ENCODE measurements around the gene NOTO. TPM values are rescaled to one million over a fixed set of nuclear protein-coding genes. Genes with fewer than 3 reads are reported as not detected.

Gene NOTO
- total and polyA plus RNA-seq, 2 experiments from 2014 or later, result not detected

DNA sequence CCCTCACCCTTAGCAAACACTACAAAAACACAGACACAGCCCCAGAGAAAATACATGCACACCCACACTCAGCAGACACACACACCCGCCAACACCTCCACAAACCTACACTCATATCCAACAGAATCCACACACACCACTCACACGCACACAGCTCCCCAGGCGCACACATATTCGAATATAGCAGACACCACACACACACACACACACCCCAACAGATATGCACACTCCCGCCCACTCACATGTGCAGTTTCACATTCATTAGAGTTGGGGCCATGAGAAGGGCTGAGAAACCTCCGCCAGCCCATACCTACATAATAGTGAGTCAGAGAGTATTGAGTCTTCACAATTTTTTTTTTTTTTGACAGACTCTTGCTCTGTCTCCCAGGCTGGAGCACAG, 29.4 kb upstream of the NOTO start:
- TF ChIP-seq, protein P1, sequence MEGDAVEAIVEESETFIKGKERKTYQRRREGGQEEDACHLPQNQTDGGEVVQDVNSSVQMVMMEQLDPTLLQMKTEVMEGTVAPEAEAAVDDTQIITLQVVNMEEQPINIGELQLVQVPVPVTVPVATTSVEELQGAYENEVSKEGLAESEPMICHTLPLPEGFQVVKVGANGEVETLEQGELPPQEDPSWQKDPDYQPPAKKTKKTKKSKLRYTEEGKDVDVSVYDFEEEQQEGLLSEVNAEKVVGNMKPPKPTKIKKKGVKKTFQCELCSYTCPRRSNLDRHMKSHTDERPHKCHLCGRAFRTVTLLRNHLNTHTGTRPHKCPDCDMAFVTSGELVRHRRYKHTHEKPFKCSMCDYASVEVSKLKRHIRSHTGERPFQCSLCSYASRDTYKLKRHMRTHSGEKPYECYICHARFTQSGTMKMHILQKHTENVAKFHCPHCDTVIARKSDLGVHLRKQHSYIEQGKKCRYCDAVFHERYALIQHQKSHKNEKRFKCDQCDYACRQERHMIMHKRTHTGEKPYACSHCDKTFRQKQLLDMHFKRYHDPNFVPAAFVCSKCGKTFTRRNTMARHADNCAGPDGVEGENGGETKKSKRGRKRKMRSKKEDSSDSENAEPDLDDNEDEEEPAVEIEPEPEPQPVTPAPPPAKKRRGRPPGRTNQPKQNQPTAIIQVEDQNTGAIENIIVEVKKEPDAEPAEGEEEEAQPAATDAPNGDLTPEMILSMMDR (IDR thresholded peaks at IDR 0.05; ENCODE audit: poor library complexity), result no peak
- TF ChIP-seq EZH2 (IDR thresholded peaks at IDR 0.05; ENCODE audit: borderline replicate concordance) (no peak), EZH2phosphoT487 (IDR thresholded peaks at IDR 0.05; ENCODE audit: low read depth, severe bottlenecking, unreplicated experiment) (no peak)
- Histone ChIP-seq H3K36me3 (replicated peaks; ENCODE audit: insufficient read depth, low read depth) (no peaks in the 10 kb centered on the region), H4K20me1 (ENCODE audit: insufficient read depth, poor library complexity, severe bottlenecking) (no peaks in the 10 kb centered on the region), H3K9me3 (ENCODE audit: low read depth) (no peaks in the 10 kb centered on the region), H3K27ac (no peak overlapping the region), H3K4me3 (no peak overlapping the region), H2AFZ (no peak overlapping the region), H3K27me3 (peaks cover 21% of the 10 kb centered on the region), H3K9me2 (replicated peaks; ENCODE audit: insufficient read depth) (no peaks in the 10 kb centered on the region), H3K4me1 (ENCODE audit: insufficient read depth) (peaks cover 12% of the 10 kb centered on the region), H3K79me2 (no peaks in the 10 kb centered on the region), H3K4me2 (no peak overlapping the region)
- peak; percentile 21 for DNase-seq (ENCODE audit: low spot score)
- 84% methylated on average over 6 of the region's 6 CpGs for WGBS (ENCODE audit: low lambda C conversion rate, missing lambda C conversion rate)

DNA sequence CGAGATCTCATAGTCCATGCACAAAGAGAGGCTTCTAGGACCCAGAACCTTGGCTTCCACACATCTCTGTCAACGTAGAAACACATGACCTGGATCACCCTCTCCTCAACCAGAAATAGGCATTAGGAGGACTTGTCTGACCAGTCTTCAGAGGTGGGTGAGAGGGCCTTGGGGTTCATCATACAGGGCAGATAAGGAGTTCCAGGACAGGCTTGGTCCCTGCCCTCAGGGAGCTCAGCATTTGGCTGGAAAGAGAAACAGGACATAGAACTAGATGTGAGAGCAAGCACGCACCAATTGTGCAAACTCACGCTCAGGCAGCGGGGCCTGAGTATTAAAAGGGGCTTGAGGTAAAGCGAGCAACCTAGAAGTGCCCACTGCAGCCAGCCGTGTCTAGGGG, 28.6 kb upstream of the NOTO start:
- H3K4me1 ChIP-seq (ENCODE audit: insufficient read depth), result peaks cover 12% of the 10 kb centered on the region
- H4K20me1 ChIP-seq (ENCODE audit: insufficient read depth, poor library complexity, severe bottlenecking), result no peaks in the 10 kb centered on the region
- H3K27me3 ChIP-seq, result peaks cover 22% of the 10 kb centered on the region
- H3K36me3 ChIP-seq (replicated peaks; ENCODE audit: insufficient read depth, low read depth), result no peaks in the 10 kb centered on the region
- H3K79me2 ChIP-seq, result no peaks in the 10 kb centered on the region
- H3K27ac ChIP-seq, result no peak overlapping the region
- TF ChIP-seq, protein P1 (IDR thresholded peaks at IDR 0.05; ENCODE audit: poor library complexity), result no peak
- no peak for TF ChIP-seq EZH2 (IDR thresholded peaks at IDR 0.05; ENCODE audit: borderline replicate concordance)
- no peak for TF ChIP-seq EZH2phosphoT487 (IDR thresholded peaks at IDR 0.05; ENCODE audit: low read depth, severe bottlenecking, unreplicated experiment)
- no peaks in the 10 kb centered on the region for H3K9me2 ChIP-seq (replicated peaks; ENCODE audit: insufficient read depth)
- DNase-seq (ENCODE audit: low spot score), result no peak
- H2AFZ ChIP-seq, result no peak overlapping the region
- no peak overlapping the region for H3K4me3 ChIP-seq
- no peak overlapping the region for H3K4me2 ChIP-seq
- 89% methylated on average over 7 of the region's 7 CpGs for WGBS (ENCODE audit: low lambda C conversion rate, missing lambda C conversion rate)
- H3K9me3 ChIP-seq (ENCODE audit: low read depth), result no peaks in the 10 kb centered on the region

DNA sequence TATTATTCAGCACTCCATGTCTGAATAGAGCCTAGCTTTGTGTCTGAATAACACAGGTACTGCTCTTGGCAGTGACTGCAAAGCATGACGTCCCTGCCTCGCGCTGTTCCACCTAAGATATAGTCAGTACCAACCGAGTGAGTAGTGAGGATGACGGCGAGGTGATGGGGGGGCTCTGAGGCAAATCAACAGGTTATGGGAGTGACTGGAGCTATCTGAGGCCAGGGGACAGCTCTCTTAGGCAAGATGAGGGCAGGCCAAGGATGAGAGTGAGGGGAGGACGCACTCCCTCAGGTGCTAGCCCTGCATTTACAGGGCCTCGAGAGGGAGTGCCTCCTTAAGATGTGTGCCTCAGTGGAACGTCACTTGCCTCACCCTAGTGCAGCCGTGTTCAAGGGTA, 28.1 kb upstream of the NOTO start:
- H2AFZ ChIP-seq, result no peak overlapping the region
- H3K27me3 ChIP-seq, result peaks cover 27% of the 10 kb centered on the region
- H3K4me1 ChIP-seq (ENCODE audit: insufficient read depth), result peaks cover 12% of the 10 kb centered on the region
- no peak overlapping the region for H3K4me2 ChIP-seq
- DNase-seq (ENCODE audit: low spot score), result no peak
- H3K9me2 ChIP-seq (replicated peaks; ENCODE audit: insufficient read depth), result no peaks in the 10 kb centered on the region
- no peak overlapping the region for H3K4me3 ChIP-seq
- no peak overlapping the region for H3K27ac ChIP-seq
- WGBS (ENCODE audit: low lambda C conversion rate, missing lambda C conversion rate), result 93% methylated on average over 10 of the region's 10 CpGs
- no peaks in the 10 kb centered on the region for H4K20me1 ChIP-seq (ENCODE audit: insufficient read depth, poor library complexity, severe bottlenecking)
- no peaks in the 10 kb centered on the region for H3K36me3 ChIP-seq (replicated peaks; ENCODE audit: insufficient read depth, low read depth)
- no peak for TF ChIP-seq EZH2 (IDR thresholded peaks at IDR 0.05; ENCODE audit: borderline replicate concordance)
- no peak for TF ChIP-seq EZH2phosphoT487 (IDR thresholded peaks at IDR 0.05; ENCODE audit: low read depth, severe bottlenecking, unreplicated experiment)
- TF ChIP-seq, protein P1 (IDR thresholded peaks at IDR 0.05; ENCODE audit: poor library complexity), result no peak
- no peaks in the 10 kb centered on the region for H3K9me3 ChIP-seq (ENCODE audit: low read depth)
- no peaks in the 10 kb centered on the region for H3K79me2 ChIP-seq

Measured in hepatocyte (in vitro differentiated cells).